Hematopoietic multipotent progenitor cell treated with erythropoietin and hydrocortisone succinate and interleukin-3 and kit ligand, for 4 days (in vitro differentiated cells): ENCODE measurements around the gene COL23A1.
A peak's percentile ranks its signal among the peaks of the same experiment; 100 is the strongest.
"Not testable (repeated sequence)": the region's sequence is repeated elsewhere in the genome, so short reads cannot be mapped to it uniquely, and the experiment has no call there.

ENCODE experiments used
- DNase-seq: peaks from one replicate; pipeline ENCODE4 v3.0.0-alpha.2; 2015

Gene COL23A1

GRCh38 chr5:178370102-178370501 lies 220.1 kb downstream of the COL23A1 start:
- no peak for DNase-seq

- DNase-seq = not testable (repeated sequence)
These were observed 220.7 kb downstream of the COL23A1 start for GRCh38 chr5:178369469-178369868.

GRCh38 chr5:178368716-178369300 lies 221.4 kb downstream of the COL23A1 start:
- DNase-seq = no peak

GRCh38 chr5:178368274-178368673 lies 221.9 kb downstream of the COL23A1 start:
- peak; percentile 18 for DNase-seq

GRCh38 chr5:178367736-178368120 lies 222.5 kb downstream of the COL23A1 start:
- DNase-seq = no peak

- no peak for DNase-seq
These were observed 223.0 kb downstream of the COL23A1 start for GRCh38 chr5:178366998-178367735.

- DNase-seq = no peak
These were observed 224.4 kb downstream of the COL23A1 start for GRCh38 chr5:178365501-178366440.

GRCh38 chr5:178364326-178364675 lies 225.9 kb downstream of the COL23A1 start:
- DNase-seq = no peak

GRCh38 chr5:178363501-178364325 lies 226.5 kb downstream of the COL23A1 start:
- no peak for DNase-seq

GRCh38 chr5:178361657-178362445 lies 228.3 kb downstream of the COL23A1 start:
- DNase-seq = no peak

GRCh38 chr5:178360926-178361235 lies 229.3 kb downstream of the COL23A1 start:
- no peak for DNase-seq

GRCh38 chr5:178360222-178360925 lies 229.8 kb downstream of the COL23A1 start:
- no peak for DNase-seq

- DNase-seq = no peak
These were observed 230.5 kb downstream of the COL23A1 start for GRCh38 chr5:178359738-178360137.

GRCh38 chr5:178357678-178358077 lies 232.5 kb downstream of the COL23A1 start:
- DNase-seq = no peak

- DNase-seq = peak; percentile 10
These were observed 233.1 kb downstream of the COL23A1 start for GRCh38 chr5:178357121-178357521.

- DNase-seq = no peak
These were observed 233.7 kb downstream of the COL23A1 start for GRCh38 chr5:178356431-178356872.

GRCh38 chr5:178355671-178356070 lies 234.5 kb downstream of the COL23A1 start:
- DNase-seq = no peak

GRCh38 chr5:178353461-178353860 lies 236.7 kb downstream of the COL23A1 start:
- no peak for DNase-seq

- DNase-seq = no peak
These were observed 238.2 kb downstream of the COL23A1 start for GRCh38 chr5:178352035-178352349.

- no peak for DNase-seq
These were observed 238.8 kb downstream of the COL23A1 start for GRCh38 chr5:178351221-178352034.
